PC-3 (cell line): ENCODE measurements around the gene FAM98C. TPM values are rescaled to one million over a fixed set of nuclear protein-coding genes. Genes with fewer than 3 reads are reported as not detected.

Experiments
- ATAC-seq: fragments of 200-7000 bp; cut with Tn5 transposase; 2 replicates; pipeline ENCODE4 v1.9.1; 2020; ENCODE audit warnings: mild to moderate bottlenecking, moderate library complexity
- BruUV-seq: library from RNA; stranded (reverse); fragments of 400-500 nt; replicated peaks from 2 replicates; lab custom pipeline; 2021; lab: Mats Ljungman, UMichigan
- CTCF ChIA-PET: fragments of 300-600 bp; sonication (Branson Sonifier 250); formaldehyde crosslinking; loops from one replicate; lab custom pipeline; 2022; ENCODE audit warnings: antibody characterized with exemption; lab: Charles Lee
- POLR2A ChIA-PET: fragments of 300-600 bp; sonication (Branson Sonifier 250); formaldehyde crosslinking; loops from one replicate; lab custom pipeline; 2022; ENCODE audit warnings: antibody characterized with exemption; ENCODE audit not compliant: unreplicated experiment; lab: Charles Lee
- DNase-seq: peaks from one replicate; pipeline ENCODE4 v3.0.0-alpha.2; 2015
- H2AFZ ChIP-seq: fragments of 300-600 bp; sonication (generic); 2 replicates; pipeline ENCODE4 v1.6.0; 2016; ENCODE audit warnings: antibody characterized with exemption, low read length
- H3F3A ChIP-seq: fragments of 300-600 bp; sonication (generic); one replicate; pipeline ENCODE4 v1.6.0; 2017; ENCODE audit warnings: antibody characterized with exemption, low read length, control low read depth, mild to moderate bottlenecking; ENCODE audit not compliant: unreplicated experiment
- H3K27ac ChIP-seq: fragments of 300-600 bp; sonication (generic); 2 replicates; pipeline ENCODE4 v1.5.1; 2016; ENCODE audit warnings: mild to moderate bottlenecking, low read length
- H3K27me3 ChIP-seq: fragments of 300-600 bp; sonication (generic); 2 replicates; pipeline ENCODE4 v1.6.1; 2016; ENCODE audit warnings: low read length, mixed read lengths
- H3K36me3 ChIP-seq: fragments of 300-600 bp; sonication (generic); 2 replicates; pipeline ENCODE4 v1.6.1; 2016; ENCODE audit warnings: low read depth, mixed run types, low read length, mixed read lengths
- H3K4me1 ChIP-seq: fragments of 300-600 bp; sonication (generic); 2 replicates; pipeline ENCODE4 v1.5.1; 2016; ENCODE audit warnings: low read length; ENCODE audit not compliant: insufficient read depth
- H3K4me2 ChIP-seq: fragments of 300-600 bp; sonication (generic); 2 replicates; pipeline ENCODE4 v1.6.0; 2016; ENCODE audit warnings: low read length
- H3K4me3 ChIP-seq: fragments of 300-600 bp; sonication (generic); 2 replicates; pipeline ENCODE4 v1.5.1; 2016; ENCODE audit warnings: mild to moderate bottlenecking, low read length, mixed read lengths
- H3K79me2 ChIP-seq: fragments of 300-600 bp; sonication (generic); 2 replicates; pipeline ENCODE4 v1.6.1; 2017; ENCODE audit warnings: low read length, mixed read lengths
- H3K9ac ChIP-seq: fragments of 300-600 bp; sonication (generic); 2 replicates; pipeline ENCODE4 v1.6.0; 2016; ENCODE audit warnings: mild to moderate bottlenecking, low read length
- H3K9me2 ChIP-seq: fragments of 300-600 bp; sonication (generic); replicated peaks from 2 replicates; pipeline ENCODE4 v1.6.1; 2016; ENCODE audit warnings: mixed run types, low read length, mixed read lengths
- H3K9me3 ChIP-seq: fragments of 300-600 bp; sonication (generic); 2 replicates; pipeline ENCODE4 v1.6.1; 2016; ENCODE audit warnings: low read length, mixed read lengths
- H4K20me1 ChIP-seq: fragments of 300-600 bp; sonication (generic); 2 replicates; pipeline ENCODE4 v1.6.1; 2016; ENCODE audit warnings: low read length, mixed read lengths
- EZH2 ChIP-seq: fragments of 300-600 bp; sonication (generic); IDR thresholded peaks from one replicate; pipeline ENCODE4 v1.6.1; 2017; ENCODE audit warnings: antibody characterized with exemption, mild to moderate bottlenecking, low read length; ENCODE audit not compliant: unreplicated experiment
- EZH2phosphoT487 ChIP-seq: fragments of 300-600 bp; sonication (generic); IDR thresholded peaks from 2 replicates; pipeline ENCODE4 v1.6.1; 2018; ENCODE audit warnings: mild to moderate bottlenecking, antibody characterized with exemption, low read length, borderline replicate concordance
- intact Hi-C: fragments of 100-400 bp; cut with micrococcal nuclease; formaldehyde crosslinking; loops from 2 replicates; pipeline ENCODE4 v1.9.0; 2023
- total RNA-seq: library from RNA; depleted of rRNA; stranded (reverse); fragments of >200 nt; gene quantifications from 2 replicates; pipeline ENCODE4 v1.2.3, GENCODE V29; 2014
- TF ChIP-seq, protein P1 (sequence below): fragments of 300-600 bp; sonication (generic); conservative IDR thresholded peaks from 2 replicates; pipeline ENCODE4 v1.5.1; 2017; ENCODE audit warnings: antibody characterized with exemption, low read depth, mild to moderate bottlenecking, low read length

The FAM98C gene
- total RNA-seq, 1 experiment from 2014 or later = 23.5 TPM

DNA sequence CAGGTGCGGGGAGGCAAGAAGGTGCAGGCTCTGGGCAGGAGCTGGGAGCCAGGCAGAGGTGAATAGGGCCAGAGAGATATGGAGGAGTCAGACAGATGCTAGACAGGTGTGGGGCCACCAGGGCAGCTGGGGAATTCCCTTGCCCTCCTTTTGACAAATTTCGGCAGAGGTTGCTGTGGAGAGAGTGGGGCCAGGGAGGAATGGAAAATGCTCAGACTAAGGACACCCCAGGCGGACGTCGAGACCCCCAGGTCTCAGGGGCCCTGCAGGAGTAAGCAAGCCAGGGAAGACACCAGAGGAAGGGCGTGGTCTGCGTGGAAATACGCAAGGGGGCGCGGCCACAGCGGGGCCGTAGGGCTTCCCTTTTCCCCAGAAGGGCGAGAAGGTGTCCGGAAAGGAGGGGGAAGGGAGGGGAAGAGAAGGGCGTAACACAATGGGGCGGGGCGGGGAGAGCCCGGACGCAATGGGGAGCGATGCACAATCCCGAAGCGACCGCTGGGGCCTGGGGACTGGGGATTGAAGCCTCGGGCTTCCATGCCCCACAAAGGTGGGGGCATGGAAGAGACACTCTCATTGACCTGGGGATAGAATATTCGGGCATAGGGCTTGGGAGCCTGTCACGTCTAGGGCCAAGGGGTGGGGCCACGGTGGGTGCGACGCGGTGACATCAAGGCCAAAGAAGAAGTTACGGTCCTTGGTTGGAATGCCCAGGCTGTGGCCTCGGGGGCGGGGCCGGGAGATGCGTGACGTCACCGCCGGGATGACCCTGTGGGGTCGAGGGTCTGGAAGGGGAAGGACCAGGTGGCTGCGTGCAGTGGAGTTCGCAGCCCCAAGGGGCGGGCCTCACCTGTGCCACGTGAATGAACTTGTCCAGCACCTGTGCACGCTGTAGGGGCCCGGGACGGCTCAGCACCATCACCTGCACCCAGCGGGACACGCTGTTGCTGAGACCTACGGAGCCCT lies 14.9 kb downstream of the FAM98C start:
- ChIA-PET POLR2A (no interaction called here), CTCF (no interaction called here)
- peak; percentile 62 for DNase-seq
- no TSS peak for BruUV-seq
- no peaks in the 10 kb centered on the region for H3K9me2 ChIP-seq
- H3K27me3 ChIP-seq = no peaks in the 10 kb centered on the region
- H3K4me2 ChIP-seq = peak overlapping the region; percentile 82
- TF ChIP-seq EZH2 (no peak), EZH2phosphoT487 (no peak)
- TF ChIP-seq, protein P1, sequence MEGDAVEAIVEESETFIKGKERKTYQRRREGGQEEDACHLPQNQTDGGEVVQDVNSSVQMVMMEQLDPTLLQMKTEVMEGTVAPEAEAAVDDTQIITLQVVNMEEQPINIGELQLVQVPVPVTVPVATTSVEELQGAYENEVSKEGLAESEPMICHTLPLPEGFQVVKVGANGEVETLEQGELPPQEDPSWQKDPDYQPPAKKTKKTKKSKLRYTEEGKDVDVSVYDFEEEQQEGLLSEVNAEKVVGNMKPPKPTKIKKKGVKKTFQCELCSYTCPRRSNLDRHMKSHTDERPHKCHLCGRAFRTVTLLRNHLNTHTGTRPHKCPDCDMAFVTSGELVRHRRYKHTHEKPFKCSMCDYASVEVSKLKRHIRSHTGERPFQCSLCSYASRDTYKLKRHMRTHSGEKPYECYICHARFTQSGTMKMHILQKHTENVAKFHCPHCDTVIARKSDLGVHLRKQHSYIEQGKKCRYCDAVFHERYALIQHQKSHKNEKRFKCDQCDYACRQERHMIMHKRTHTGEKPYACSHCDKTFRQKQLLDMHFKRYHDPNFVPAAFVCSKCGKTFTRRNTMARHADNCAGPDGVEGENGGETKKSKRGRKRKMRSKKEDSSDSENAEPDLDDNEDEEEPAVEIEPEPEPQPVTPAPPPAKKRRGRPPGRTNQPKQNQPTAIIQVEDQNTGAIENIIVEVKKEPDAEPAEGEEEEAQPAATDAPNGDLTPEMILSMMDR = no peak
- peak; percentile 91 for ATAC-seq
- H3K9ac ChIP-seq = no peak overlapping the region
- H3K27ac ChIP-seq = no peak overlapping the region
- no peaks in the 10 kb centered on the region for H3K79me2 ChIP-seq
- intact Hi-C loops = no loop called here
- H2AFZ ChIP-seq = peak overlapping the region; percentile 70
- no peaks in the 10 kb centered on the region for H3K9me3 ChIP-seq
- no peaks in the 10 kb centered on the region for H3K36me3 ChIP-seq
- H4K20me1 ChIP-seq = no peaks in the 10 kb centered on the region
- no peaks in the 10 kb centered on the region for H3F3A ChIP-seq
- peaks cover 5% of the 10 kb centered on the region; the same call in 1 of the 2 replicates for H3K4me1 ChIP-seq
- H3K4me3 ChIP-seq = peak overlapping the region; percentile 56

DNA sequence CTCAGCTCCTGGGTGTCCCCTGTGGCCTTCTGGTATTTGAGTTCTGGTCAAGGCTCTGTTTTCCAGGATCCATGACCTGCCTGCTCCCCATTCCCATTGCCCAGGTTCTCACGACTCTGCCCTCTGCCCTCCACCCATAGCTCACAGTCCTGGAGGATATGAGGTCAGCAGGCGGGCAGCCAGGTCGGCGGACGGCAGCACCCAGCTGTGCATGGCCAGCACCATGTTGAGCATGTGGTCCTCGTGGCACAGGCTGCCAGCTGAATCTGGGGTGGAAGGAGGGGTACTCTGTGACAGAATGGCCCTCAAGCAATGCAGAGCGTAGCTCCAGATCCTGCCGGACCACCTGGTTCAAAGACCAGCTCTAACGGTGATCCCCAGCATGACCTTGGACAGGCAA lies 18.0 kb downstream of the FAM98C start:
- Histone ChIP-seq H3K4me3 (no peak overlapping the region), H3K4me2 (no peak overlapping the region), H4K20me1 (no peaks in the 10 kb centered on the region), H3K36me3 (no peaks in the 10 kb centered on the region), H3K4me1 (peaks cover 5% of the 10 kb centered on the region; the same call in 1 of the 2 replicates), H3K9me3 (no peaks in the 10 kb centered on the region), H3K27ac (no peak overlapping the region), H2AFZ (no peak overlapping the region), H3K79me2 (no peaks in the 10 kb centered on the region), H3K9ac (no peak overlapping the region), H3K9me2 (no peaks in the 10 kb centered on the region), H3F3A (no peaks in the 10 kb centered on the region), H3K27me3 (no peaks in the 10 kb centered on the region)
- DNase-seq = no peak
- CTCF ChIA-PET = no interaction called here
- intact Hi-C loops = no loop called here
- no peak for ATAC-seq
- TF ChIP-seq, protein P1 = no peak
- TF ChIP-seq EZH2 = no peak
- no peak for TF ChIP-seq EZH2phosphoT487
- BruUV-seq = no TSS peak
- POLR2A ChIA-PET = no interaction called here

DNA sequence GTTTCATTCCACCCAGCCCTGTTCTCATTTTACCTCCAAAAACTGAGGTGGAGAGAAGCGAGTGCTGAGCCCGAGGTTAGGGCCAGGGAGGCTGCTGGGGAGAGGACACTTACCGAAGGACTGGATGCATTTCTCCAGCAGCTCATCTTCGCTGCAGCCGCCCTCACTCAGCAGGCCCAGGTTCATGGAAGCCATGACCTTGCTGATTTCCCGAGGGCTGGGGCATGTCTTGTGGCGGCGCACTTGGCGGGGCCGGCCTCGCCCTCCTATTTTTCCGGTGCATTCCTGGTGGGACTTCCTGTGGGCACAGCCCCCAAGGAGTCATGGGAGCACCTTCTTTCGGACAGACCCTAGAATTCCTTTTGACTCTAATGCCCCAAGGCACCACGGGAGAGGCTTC lies 19.0 kb downstream of the FAM98C start:
- no peak overlapping the region for H3K4me3 ChIP-seq
- H3K4me2 ChIP-seq = no peak overlapping the region
- no peak overlapping the region for H2AFZ ChIP-seq
- peaks cover 5% of the 10 kb centered on the region; the same call in 1 of the 2 replicates for H3K4me1 ChIP-seq
- no peaks in the 10 kb centered on the region for H3K79me2 ChIP-seq
- H4K20me1 ChIP-seq = no peaks in the 10 kb centered on the region
- no peaks in the 10 kb centered on the region for H3K36me3 ChIP-seq
- no peaks in the 10 kb centered on the region for H3K9me3 ChIP-seq
- intact Hi-C loops = no loop called here
- TF ChIP-seq, protein P1 = no peak
- TF ChIP-seq EZH2 (no peak), EZH2phosphoT487 (no peak)
- ChIA-PET CTCF (no interaction called here), POLR2A (no interaction called here)
- H3K27me3 ChIP-seq = no peaks in the 10 kb centered on the region
- no peak overlapping the region for H3K9ac ChIP-seq
- no peaks in the 10 kb centered on the region for H3K9me2 ChIP-seq
- no peak overlapping the region for H3K27ac ChIP-seq
- DNase-seq (no peak), ATAC-seq (no peak)
- no TSS peak for BruUV-seq
- H3F3A ChIP-seq = no peaks in the 10 kb centered on the region
